ENCODE data around the gene ATP1A1.

DNA sequence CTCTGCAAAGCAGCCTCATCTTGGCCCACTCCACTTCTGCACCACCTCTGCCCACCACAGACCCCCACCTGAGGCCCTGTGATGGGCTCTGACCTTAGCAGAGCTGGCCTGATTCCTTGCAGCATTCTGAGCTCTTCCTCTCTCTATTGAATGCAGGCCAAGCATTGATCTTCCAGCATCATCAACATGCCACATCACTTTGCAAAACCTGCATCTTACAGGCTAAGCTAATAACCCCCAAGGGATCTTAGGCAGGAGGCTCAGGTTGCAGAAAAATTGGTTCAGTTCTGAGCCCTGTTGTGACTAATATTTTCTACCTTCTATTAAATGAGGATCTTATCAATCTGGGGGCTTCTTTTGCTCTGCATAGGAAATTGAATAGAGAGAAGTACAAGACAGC is 78.7 kb downstream of the ATP1A1 start:
- TF ChIP-seq POLR2A (IDR thresholded peaks at IDR 0.05) = no peak
- TF ChIP-seq, protein P1, sequence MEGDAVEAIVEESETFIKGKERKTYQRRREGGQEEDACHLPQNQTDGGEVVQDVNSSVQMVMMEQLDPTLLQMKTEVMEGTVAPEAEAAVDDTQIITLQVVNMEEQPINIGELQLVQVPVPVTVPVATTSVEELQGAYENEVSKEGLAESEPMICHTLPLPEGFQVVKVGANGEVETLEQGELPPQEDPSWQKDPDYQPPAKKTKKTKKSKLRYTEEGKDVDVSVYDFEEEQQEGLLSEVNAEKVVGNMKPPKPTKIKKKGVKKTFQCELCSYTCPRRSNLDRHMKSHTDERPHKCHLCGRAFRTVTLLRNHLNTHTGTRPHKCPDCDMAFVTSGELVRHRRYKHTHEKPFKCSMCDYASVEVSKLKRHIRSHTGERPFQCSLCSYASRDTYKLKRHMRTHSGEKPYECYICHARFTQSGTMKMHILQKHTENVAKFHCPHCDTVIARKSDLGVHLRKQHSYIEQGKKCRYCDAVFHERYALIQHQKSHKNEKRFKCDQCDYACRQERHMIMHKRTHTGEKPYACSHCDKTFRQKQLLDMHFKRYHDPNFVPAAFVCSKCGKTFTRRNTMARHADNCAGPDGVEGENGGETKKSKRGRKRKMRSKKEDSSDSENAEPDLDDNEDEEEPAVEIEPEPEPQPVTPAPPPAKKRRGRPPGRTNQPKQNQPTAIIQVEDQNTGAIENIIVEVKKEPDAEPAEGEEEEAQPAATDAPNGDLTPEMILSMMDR (IDR thresholded peaks at IDR 0.05) = no peak

All from lower leg skin (tissue), 3 donors.